Measurements from ENCODE around the gene PCDHGC3. TPM values are rescaled to one million over a fixed set of nuclear protein-coding genes. Genes with fewer than 3 reads are reported as not detected.
A peak's percentile ranks its signal among the peaks of the same experiment; 100 is the strongest.

The PCDHGC3 gene
- total and polyA plus RNA-seq, 2 of the 4 experiments (the other 2 are of a cell fraction), result 21.1 to 72.1 TPM

- Histone ChIP-seq H2BK5ac (ENCODE audit: low read depth, low read length, poor library complexity, severe bottlenecking) (peak overlapping the region; percentile 10), H2BK15ac (ENCODE audit: low read depth, low read length) (peak overlapping the region; percentile 20; the same call in 1 of the 3 replicates), H3K36me3 (ENCODE audit: control insufficient read depth, insufficient read depth, low read length) (peaks cover 17% of the 10 kb centered on the region), H4K5ac (ENCODE audit: low read depth, low read length) (peak overlapping the region; percentile 50), H3K9me1 (ENCODE audit: insufficient read depth, low read length) (peaks cover 43% of the 10 kb centered on the region), H3K23ac (ENCODE audit: low read depth, low read length) (peak overlapping the region; percentile 80; the same call in 1 of the 2 replicates), H3K4me3 (ENCODE audit: insufficient read depth, low read depth, low read length) (no peak overlapping the region), H3K56ac (ENCODE audit: extremely low read depth, insufficient read depth, low read length) (no peak overlapping the region), H2AK5ac (ENCODE audit: low read depth, low read length) (peak overlapping the region; percentile 77; the same call in 1 of the 2 replicates), H2AFZ (replicated peaks; ENCODE audit: low read length, poor library complexity) (no peak overlapping the region), H4K8ac (ENCODE audit: low read depth in 2 of 2, low read length in 2 of 2) (peak overlapping the region in 1 of 2 experiments; percentile 38; a peak in 1 of 4 replicates), H3K4me1 (ENCODE audit: control insufficient read depth, insufficient read depth, low read length) (peaks cover 58% of the 10 kb centered on the region), H3K18ac (ENCODE audit: low read depth, low read length) (peak overlapping the region; percentile 14), H2BK20ac (ENCODE audit: low read depth, low read length) (peak overlapping the region; percentile 53; the same call in 1 of the 2 replicates), H3K4me2 (ENCODE audit: low read depth, low read length) (no peak overlapping the region), H3K27me3 (ENCODE audit: control insufficient read depth, insufficient read depth, low read length) (no peaks in the 10 kb centered on the region), H3K9ac (ENCODE audit: low read depth, low read length) (no peak overlapping the region; the same call in 1 of the 2 replicates), H2AK9ac (replicated peaks; ENCODE audit: low read depth, low read length, poor library complexity) (peak overlapping the region; percentile 63), H4K20me1 (ENCODE audit: insufficient read depth, low read length) (no peaks in the 10 kb centered on the region), H3K9me3 (ENCODE audit: control insufficient read depth, insufficient read depth, low read length) (no peaks in the 10 kb centered on the region), H2BK120ac (ENCODE audit: low read depth, low read length) (peak overlapping the region; percentile 67; the same call in 1 of the 2 replicates), H3K79me1 (ENCODE audit: low read depth in 1 of 2, low read length in 2 of 2) (peaks cover 12 to 61% of the 10 kb centered on the region in 2 experiments), H4K91ac (ENCODE audit: insufficient read depth, low read depth, low read length) (peak overlapping the region; percentile 34; the same call in 1 of the 2 replicates), H3K27ac (ENCODE audit: insufficient read depth, low read length) (peak overlapping the region; percentile 30; the same call in 1 of the 2 replicates), H3K14ac (replicated peaks; ENCODE audit: low read depth, low read length) (peak overlapping the region; percentile 44; the same call in 1 of the 2 replicates), H3K4ac (ENCODE audit: low read depth, low read length) (peak overlapping the region; percentile 81)
- CTCF ChIA-PET, result interaction anchor here (1.6 to 1.8 kb wide), 2 partner anchors 41 to 48 kb away, joined by 4 to 6 read pairs; partner anchors contain the start of gene PCDHGC3
- 60% methylated on average over 1 of the region's 4 CpGs; no CpG with 5 or more reads in 1 of the 2 experiments for WGBS, 2 experiments (ENCODE audit: extremely low coverage in 2 of 2, insufficient read length in 1 of 2)
- no peak for DNase-seq
- ATAC-seq (ENCODE audit: low read depth), result no peak
- no TSS peak for BruUV-seq (replicated peaks)
- no peak for TF ChIP-seq RCOR1 (IDR thresholded peaks at IDR 0.05; ENCODE audit: insufficient replicate concordance, low read length)
- TF ChIP-seq ELK1 (IDR thresholded peaks at IDR 0.05; ENCODE audit: borderline replicate concordance, low read depth, low read length), result no peak
- in situ Hi-C loops (cut with MboI; ENCODE audit: low sequenced_read_pairs) (no loop called here), intact Hi-C loops (cut with micrococcal nuclease) (no loop called here), dilution Hi-C loops (cut with HindIII; ENCODE audit: low sequenced_read_pairs, unreplicated experiment) (no loop called here)
- POLR2A ChIA-PET (ENCODE audit: unreplicated experiment), result no interaction called here
Observed at GRCh38 chr5:141515946-141516671, 40.3 kb downstream of the PCDHGC3 start.

Measured in IMR-90 (cell line).